Measurements from ENCODE around the gene NAT8.
"Not testable (repeated sequence)": the region's sequence is repeated elsewhere in the genome, so short reads cannot be mapped to it uniquely, and the experiment has no call there.

The NAT8 gene, protein sequence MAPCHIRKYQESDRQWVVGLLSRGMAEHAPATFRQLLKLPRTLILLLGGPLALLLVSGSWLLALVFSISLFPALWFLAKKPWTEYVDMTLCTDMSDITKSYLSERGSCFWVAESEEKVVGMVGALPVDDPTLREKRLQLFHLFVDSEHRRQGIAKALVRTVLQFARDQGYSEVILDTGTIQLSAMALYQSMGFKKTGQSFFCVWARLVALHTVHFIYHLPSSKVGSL

DNA sequence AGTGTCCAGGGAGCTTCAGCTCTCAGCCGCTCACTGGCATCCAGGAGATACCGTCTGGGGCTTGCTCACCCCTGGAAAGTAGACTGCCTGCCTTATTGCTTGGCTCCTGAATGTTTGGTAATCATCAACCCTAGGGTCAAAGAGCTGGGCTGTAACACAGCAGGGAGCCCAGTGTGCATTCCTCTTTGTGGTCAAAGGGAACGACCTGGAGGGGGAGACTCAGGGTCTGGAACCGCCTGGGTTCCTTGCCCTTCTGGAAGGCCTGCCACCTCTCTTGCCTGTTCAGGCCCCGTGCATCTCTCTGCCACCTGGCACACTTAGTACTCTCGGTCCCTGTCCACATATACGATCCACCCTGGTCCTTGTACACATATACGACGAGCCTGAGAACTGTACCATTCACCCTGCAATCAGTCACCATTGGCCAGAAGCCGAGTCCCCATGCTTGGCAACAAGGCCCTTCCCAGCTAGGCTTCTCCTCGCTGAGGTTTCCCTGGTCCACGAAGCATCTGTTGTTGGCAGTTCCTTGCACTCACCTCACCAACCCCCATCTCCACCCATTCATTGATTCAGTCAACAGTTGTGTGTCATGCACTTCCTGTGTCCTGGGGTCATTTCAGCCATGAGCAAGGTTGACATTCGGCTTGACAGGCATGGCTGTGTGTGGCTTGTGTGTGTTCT lies at the start of gene NAT8:
Gene NAT8, minus strand, starts transcription at position 85 of the 681 bp plus-strand sequence. CDS start 794 bp downstream, outside the sequence.
- DNase-seq: no peak

DNA sequence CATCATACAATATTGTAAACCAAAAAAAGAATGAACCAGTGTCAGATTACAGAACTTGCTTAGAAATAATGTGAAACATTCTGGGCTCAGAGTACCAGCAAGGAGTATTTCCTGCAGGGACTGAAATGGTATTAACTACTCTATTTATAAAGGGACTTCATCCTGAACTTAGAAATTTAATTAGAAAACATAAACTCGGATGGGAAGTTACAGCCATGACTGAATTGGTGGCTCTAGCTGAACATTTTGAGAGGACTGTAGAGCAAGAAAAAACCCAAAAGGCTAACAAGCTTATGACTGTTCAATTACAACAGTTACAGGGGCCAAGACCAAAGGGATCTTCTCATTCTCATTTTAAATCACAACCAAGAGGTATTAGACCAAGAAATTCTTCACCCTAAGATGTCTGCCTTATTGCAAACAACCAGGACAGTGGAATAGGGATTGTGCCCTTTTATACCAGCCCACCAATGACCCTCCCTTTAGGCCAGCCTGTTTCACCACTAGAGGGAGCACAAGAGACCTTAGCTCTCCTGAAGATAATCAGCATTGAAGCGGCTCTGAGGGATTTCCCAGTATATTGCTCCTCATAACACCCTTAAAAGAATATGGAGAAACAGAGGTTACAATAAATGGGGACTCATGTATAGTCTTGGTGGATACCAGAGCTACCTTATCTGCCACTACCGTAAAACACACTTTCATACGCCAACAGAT lies 48.3 kb upstream of the NAT8 start:
- DNase-seq: not testable (repeated sequence)

DNA sequence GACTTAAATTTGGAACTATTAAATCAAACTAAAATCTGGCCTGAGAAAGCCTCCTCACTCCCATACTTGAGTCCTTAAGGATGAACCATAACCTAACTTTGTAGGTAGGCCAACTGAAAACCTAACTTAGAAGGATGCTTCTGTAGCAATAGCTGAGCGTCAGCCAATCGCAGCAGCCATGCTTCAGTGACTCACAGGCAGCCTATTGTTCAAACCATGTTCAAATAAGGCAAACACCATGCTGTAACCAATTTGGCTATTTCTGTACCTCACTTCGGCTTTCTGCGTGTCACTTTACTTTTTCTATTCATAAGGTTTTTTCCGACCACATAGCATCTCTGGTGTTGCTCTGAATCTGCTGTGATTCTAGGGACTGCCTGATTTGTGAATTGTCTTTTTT lies 46.3 kb upstream of the NAT8 start:
- not testable (repeated sequence) for DNase-seq

DNA sequence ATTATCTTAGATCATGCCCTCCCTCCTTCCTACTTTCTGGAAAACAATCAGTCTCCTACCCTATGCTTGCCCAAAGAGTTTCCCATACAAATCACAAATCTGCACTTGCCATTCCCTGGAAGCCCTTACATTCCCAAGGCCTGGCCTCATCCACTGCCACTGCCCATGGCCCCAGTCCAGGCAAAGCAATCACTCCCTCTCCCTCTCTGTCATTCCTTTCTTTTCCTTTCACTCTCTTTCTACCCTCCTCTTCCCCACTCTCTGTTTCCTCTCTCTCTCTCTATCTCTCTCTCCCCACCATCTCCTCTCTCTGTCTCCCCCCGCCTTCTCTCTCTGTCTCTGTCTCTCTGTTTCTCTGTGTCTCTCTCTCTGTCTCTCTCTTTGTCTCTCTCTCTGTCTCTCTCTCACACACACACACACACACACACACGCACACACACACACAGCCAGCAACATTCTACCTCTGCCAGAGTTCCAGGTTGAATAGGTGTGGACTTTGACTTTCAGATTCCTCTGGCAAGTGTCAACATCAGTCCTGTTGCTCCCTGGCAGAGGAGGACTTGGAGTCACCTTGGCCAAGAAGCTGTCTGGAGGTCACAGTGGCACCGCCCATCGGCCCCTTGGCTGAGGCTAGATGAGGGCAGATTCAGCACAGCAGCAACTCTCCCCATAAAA lies 43.7 kb upstream of the NAT8 start:
- DNase-seq: no peak

DNA sequence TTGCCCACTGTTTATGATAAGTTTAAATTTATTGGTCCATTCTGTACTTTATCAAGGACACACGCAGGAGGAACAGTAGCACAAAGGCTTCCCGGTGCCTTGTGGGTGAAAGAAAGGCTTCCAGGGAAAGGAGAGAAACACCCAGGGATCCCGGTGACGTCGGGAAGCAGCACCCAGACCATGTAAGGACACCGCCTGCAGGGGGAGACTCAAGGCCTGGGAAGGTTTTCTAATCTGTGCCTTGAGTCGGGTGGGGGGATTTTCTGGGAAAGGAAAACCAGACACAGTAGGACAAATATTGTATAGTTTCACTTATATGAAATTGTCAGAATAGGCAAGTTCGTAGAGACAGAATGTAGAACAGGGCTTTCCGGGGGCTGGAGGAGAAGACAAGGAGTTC lies 42.7 kb upstream of the NAT8 start:
- DNase-seq: not testable (repeated sequence)

DNA sequence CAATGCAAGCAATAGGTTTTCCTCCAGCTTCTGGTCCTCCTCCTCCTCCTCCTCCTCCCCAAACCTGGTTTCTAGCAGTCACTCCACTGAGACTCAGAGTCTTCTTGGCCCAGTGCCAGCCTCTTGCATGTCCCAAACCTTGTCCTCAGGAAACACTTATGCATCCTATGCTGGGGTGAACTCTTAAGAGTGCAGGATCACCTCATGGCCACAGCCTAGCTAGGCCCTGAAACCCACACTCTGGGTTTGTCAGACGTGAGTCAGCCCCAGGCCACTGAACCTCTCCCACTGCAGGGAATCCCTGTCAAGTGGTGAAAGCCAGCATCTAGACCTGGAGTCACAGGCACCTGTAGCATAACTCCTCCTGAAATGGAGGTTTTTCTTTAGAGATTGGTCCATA lies 42.1 kb upstream of the NAT8 start:
- DNase-seq: not testable (repeated sequence)

DNA sequence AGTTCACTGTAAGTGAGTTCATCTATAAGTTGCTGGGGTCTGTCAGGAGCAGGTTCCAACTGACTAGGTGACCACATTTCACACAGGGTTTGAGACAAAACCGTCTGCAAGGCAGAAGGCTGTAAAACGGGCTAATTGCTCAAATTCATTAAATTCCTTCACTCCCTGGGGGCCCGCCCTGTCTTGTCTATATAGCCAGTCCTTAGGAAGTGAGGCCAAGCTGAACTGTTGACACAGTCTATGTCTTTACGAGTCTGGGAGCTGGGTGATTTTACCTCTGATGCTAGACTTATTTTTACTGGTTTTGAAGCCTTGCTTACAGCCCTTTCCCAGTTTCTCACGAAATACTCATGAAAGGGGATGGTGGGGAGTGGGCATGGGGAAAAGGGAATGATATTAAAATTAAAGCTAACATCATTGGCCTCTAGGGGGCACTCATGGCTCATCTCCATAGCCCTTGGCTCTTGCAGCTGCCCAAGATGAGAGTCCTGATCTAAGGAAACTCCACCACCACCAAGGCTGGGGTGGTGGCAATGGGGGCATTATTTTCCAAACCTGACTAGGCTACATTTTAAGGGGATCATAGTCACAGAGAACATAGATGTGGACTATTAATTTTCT lies 37.8 kb upstream of the NAT8 start:
- DNase-seq: not testable (repeated sequence)

DNA sequence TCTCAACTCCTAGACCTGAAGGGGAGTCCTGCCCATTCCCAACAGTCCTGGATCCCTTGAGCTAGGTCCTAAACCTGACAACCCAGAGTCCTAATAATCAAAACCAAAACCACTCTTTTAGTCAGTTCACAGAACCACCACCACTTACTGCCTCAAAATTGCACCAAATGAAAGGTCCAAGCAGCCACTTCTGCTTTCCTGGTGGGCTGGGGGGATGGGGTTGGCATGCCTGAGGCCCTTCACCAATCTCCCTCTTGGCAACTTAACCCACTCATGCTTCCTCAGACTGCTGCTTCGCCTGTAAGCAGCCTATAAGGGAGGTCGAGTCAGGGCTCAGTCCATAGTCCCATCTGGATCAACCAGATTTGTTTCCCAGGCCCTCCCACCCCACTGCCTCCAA lies 37.0 kb upstream of the NAT8 start:
- not testable (repeated sequence) for DNase-seq

DNA sequence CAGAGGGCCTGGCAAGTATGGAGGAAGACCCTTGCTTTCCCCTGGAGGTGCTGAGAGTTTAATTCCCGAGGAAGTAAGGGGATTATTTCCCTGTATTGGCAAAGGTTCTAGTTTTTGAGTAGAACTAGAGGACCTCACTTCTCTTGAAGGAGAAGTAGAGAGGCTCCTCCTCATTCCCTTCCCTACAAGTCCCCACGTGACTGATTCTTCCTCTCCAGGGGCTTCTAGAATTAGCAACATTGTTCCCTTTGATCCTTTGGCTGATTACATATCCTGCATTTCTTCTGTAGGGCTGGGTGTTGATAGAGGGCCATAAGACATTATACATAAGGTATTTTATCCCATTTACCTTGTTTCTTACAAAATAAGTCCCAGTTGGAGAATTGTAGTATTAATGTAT lies 35.8 kb upstream of the NAT8 start:
- DNase-seq: not testable (repeated sequence)

DNA sequence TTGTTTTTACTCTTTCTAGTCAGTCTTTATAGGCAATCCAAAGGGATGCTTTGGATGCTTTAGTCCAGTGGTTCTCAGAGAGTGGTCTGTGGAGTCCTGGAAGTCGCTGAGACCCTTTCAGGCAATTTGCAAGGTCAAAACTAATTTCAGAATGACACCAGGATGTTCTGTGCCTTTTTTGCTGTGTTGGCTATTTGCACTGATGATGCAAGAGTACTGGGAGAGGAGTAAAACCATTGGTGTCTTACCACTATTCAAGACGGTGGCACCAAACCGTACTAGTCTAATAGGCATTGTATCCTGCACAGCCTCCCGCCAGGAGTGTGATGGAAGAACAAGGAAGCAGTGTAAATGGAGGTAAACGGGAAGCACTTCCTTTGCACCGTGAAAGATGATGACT lies 34.0 kb upstream of the NAT8 start:
- not testable (repeated sequence) for DNase-seq

DNA sequence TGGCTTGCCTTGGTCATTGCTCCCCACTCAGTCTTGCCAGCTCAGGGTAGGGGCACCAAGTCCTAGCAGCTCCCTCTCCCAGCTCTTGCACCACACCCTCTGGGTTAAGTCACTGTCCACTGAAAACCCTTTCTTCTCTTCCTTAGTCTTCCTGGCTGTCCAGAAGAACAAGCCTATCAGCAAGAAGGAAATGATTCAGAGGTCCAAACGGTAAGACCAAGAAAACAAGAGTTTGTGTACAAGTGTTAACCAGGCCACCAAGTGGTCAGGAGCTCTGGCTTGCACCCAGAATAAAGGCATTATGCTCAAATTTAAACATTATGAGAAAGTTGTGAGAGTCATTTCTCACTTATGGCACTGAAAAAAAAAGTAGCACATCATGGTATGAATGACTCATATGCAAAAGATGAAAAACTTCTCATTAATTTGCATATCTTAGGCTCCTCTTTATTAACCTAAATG lies 32.5 kb upstream of the NAT8 start:
- DNase-seq: not testable (repeated sequence)

DNA sequence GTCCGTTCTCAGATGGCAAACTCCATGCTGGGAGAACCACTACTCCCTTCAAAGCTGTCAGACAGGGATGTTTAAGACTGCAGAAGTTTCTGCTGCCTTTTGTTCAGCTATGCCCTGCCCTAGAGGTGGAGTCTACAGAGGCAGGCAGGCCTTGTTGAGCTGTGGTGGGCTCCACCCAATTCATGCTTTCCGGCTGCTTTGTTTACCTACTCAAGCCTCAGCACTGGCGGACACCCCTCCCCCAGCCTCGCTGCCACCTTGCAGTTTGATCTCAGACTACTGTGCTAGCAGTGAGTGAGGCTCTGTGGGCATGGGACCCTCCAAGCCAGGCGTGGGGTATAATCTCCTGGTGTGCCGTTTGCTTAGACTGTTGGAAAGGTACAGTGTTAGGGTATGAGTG lies 27.8 kb upstream of the NAT8 start:
- DNase-seq: not testable (repeated sequence)

DNA sequence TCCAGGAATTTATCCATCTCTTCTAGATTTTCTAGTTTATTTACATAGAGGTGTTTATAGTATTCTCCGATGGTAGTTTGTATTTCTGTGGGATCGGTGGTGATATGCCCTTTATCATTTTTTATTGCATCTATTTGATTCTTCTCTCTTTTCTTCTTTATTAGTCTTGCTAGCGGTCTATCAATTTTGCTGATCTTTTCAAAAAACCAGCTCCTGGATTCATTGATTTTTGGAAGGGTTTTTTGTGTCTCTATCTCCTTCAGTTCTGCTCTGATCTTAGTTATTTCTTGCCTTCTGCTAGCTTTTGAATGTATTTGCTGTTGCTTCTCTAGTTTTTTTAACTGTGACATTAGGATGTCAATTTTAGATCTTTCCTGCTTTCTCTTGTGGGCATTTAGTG lies 25.0 kb upstream of the NAT8 start:
- DNase-seq: not testable (repeated sequence)

DNA sequence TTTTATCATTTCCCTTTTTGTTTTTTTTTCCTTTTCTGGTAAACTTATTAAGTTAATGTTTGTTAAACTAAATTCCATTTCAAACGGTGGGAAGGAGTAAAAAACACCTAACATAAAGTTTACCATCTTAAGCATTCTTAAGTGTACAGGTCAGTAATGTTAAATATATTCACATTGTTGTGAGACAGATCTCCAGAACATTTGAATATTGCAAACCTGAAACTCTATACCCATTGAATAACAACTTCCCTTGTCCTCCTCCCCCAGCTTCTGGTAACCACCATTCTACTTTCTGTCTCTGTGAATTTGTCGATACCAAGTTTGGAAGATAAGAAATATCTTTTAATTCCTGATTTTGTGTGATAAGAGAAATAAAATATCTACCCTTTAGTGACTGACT lies 12.0 kb upstream of the NAT8 start:
- no peak for DNase-seq

DNA sequence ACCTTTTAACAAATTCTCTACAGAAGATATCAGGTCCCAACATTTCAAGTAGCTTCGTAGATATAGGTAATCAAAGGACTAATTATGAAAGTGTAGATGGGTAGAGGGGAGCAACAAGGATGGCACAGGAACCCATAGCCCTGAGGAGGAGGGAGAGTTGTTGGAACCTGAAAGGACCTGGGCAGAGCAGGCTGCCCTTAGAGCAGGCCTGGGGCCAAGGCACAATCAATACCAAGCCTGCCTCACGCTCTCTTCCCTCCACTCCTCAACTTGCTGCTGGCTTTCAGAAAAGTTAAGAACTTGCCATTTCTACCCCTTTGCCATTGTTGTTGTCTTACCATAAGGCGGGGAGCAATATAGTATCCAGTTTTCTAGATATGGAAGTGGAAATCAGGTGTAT lies 10.1 kb upstream of the NAT8 start:
- DNase-seq: no peak

DNA sequence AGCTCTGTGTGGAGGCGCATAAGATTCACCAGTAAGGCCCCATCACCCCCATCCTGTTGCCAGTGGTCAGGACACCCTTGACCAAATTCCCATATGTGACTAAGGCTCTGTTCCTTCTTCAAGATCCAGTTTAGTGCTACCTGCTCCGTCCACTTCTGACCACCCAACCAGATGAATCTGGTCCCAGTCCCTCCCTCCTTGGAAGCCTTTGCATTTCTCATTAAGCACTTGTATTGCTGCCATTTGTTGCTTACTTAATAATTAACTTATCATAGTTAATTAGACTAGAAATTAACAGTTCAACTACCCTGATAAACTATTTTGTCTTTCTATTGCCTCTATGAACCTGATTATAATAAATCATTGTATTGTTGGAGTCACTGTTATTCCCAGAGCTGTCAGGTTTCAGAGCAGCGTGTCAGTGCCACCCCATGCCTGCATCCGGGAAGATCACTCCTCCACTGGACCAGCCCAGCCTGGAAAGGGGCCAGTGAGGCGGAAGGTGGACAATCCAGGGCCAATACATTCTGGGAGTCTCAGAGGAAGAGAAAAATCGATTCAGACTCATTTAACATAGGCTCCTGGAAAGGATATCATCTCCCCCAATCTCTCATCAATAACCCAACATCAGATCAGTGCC lies 9.5 kb upstream of the NAT8 start:
- DNase-seq: no peak

DNA sequence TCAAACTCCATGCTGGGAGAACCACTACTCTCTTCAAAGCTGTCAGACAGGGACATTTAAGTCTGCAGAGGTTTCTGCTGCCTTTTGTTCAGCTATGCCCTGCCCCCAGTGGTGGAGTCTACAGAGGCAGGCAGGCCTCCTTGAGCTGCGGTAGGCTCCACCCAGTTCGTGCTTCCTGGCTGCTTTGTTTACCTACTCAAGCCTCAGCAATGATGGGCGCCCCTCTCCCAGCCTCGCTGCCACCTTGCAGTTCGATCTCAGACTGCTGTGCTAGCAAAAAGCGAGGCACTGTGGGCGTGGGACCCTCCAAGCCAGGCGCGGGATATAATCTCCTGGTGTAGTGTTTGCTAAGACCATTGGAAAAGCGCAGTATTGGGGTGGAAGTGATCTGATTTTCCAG lies 5.5 kb upstream of the NAT8 start:
- DNase-seq: not testable (repeated sequence)

DNA sequence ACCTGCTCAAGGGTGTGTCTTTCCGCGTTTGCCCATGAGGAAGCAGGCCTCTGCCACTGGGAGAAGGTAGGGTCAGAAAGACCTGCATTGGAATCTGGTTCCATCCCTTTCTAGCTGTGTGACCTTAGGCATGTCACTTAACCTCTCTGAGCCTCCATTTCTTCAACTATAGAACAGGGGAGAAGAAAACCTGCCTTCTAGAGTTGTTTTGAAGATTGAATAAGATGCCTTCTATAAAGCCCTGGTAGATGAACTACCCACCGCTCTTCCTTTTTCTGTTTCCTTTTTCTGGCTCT lies 507 bp downstream of the NAT8 start:
- DNase-seq: no peak

DNA sequence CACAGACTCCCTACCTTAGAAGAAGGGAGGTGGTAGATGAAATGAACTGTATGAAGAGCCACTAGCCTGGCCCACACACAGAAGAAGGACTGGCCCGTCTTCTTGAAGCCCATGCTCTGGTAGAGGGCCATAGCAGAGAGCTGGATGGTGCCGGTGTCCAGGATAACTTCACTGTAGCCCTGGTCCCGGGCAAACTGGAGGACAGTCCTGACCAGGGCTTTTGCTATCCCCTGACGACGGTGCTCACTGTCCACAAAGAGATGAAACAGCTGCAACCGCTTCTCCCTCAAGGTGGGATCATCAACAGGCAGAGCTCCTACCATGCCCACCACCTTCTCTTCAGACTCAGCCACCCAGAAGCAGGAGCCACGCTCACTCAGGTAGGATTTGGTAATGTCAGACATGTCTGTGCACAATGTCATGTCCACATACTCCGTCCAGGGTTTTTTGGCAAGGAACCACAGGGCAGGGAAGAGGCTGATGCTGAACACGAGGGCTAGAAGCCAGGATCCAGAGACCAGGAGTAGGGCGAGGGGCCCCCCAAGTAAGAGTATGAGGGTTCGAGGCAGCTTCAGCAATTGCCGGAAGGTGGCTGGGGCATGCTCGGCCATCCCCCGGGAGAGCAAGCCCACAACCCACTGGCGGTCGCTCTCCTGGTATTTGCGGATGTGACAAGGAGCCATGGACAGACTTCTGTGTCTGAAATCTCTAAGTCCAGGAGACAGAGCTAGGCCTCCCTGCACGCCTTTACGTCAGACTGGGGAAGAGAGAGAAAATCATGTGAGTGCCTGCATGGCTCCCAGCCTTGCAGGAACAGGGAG lies 1.1 kb downstream of the NAT8 start:
- DNase-seq: no peak

DNA sequence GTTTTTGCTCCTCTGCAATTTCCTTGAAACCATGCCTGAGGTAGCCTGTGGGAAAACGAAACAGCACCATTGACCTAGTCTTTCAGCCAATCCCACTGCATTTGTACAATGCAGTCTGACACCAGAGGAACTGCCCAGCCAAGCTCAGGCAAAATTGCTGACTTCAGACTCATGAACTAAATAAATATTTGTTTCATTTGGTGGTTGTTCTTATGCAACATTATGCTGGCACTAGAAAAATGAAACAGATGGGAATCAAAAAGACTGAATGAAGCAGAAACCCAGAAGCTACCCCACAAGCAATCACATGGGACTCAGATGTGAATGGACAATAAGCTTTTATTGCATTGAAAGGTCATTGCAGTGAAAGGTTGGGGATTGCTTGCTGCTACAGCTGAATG lies 1.7 kb downstream of the NAT8 start:
- no peak for DNase-seq

DNA sequence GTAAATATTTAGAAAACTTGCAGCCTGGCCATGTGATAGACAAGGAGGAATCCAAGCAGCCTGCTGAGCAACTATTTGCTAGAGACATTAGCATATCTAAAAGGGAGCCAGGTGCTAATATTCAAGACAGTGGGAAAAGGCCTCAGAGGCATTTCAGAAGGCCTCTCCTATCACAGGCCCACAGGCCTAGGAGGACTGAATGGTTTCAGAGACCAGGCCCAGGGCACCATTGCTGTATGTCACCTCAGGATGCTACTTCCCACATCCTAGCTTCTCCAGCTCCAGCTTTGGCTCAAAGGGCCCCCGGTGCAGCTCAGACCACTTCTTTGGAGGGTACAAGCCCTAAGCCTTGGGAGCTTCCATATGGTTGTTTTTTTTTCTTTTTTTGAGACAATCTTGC lies 3.8 kb downstream of the NAT8 start:
- no peak for DNase-seq

DNA sequence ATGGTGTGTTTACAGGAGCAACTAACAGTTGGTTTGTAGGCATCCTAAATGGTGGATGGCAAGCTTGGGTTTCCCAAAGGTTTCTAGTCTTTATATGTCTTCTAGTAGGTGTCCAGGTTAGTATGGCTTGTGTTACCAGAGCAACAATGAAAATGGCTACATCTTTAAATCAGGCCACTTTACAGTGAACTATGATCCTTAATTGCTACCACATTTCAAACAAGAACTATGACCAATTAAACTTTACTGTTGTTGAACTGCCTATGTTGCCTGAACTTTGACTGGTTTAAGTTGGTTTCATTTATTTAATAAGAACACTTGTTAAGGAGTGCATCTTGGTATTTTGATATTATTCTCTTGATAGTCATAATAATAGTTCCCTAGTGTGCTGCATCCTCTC lies 5.2 kb downstream of the NAT8 start:
- not testable (repeated sequence) for DNase-seq
